T-helper 1 cell (primary cell): Measurements from ENCODE around the gene PARD6B.

Experiments
- DNase-seq, 5 donors: peaks; one replicate each; pipeline ENCODE4 v3.0.0-alpha.2; 2012 to 2020

The PARD6B gene

GRCh38 chr20:50724112-50724725, 7.2 kb upstream of the PARD6B start:
- no peak for DNase-seq

GRCh38 chr20:50724851-50725723, 6.3 kb upstream of the PARD6B start:
- DNase-seq, result no peak

- no peak for DNase-seq
Measured at GRCh38 chr20:50725724-50726005, 5.7 kb upstream of the PARD6B start.

- DNase-seq, result no peak
Measured at GRCh38 chr20:50726955-50727791, 4.2 kb upstream of the PARD6B start.

GRCh38 chr20:50727792-50728485, 3.4 kb upstream of the PARD6B start:
- DNase-seq, result no peak

- DNase-seq, result no peak
Measured at GRCh38 chr20:50728486-50728980, 2.8 kb upstream of the PARD6B start.

GRCh38 chr20:50728981-50729874, 2.2 kb upstream of the PARD6B start:
- no peak for DNase-seq

GRCh38 chr20:50729901-50730764, 1.2 kb upstream of the PARD6B start:
- DNase-seq, result peak in 1 of 5 donors; percentile 5

GRCh38 chr20:50730765-50731054, 670 bp upstream of the PARD6B start:
- no peak for DNase-seq

- DNase-seq, result no peak
Measured at GRCh38 chr20:50731930-50732690, 730 bp downstream of the PARD6B start.

GRCh38 chr20:50733644-50734349, 2.4 kb downstream of the PARD6B start:
- no peak for DNase-seq

- DNase-seq, result no peak
Measured at GRCh38 chr20:50734730-50735679, 3.6 kb downstream of the PARD6B start.

- DNase-seq, result no peak
Measured at GRCh38 chr20:50735813-50736212, 4.4 kb downstream of the PARD6B start.

GRCh38 chr20:50737352-50737751, 6.0 kb downstream of the PARD6B start:
- no peak for DNase-seq

- no peak for DNase-seq
Measured at GRCh38 chr20:50743087-50743486, 11.7 kb downstream of the PARD6B start.

- no peak for DNase-seq
Measured at GRCh38 chr20:50744143-50744792, 12.9 kb downstream of the PARD6B start.

- DNase-seq, result no peak
Measured at GRCh38 chr20:50745634-50746137, 14.3 kb downstream of the PARD6B start.
